Stimulated activated CD4-positive, alpha-beta T cell treated with anti-CD3 and anti-CD28 coated beads, Interleukin-1b, Interleukin-23, amount 100 ng/mL, for 24 hours (primary cell): ENCODE measurements around the gene TSPAN7.

ENCODE experiments used
- DNase-seq, 4 experiments: peaks; one replicate each; pipeline ENCODE4 v3.0.0-alpha.2; 2020; ENCODE audit warnings: low read depth in 4 of 4, low spot score in 1 of 4

Gene TSPAN7

GRCh38 chrX:38678821-38679220 is 117.5 kb downstream of the TSPAN7 start:
- no peak for DNase-seq

GRCh38 chrX:38679695-38680094 is 118.4 kb downstream of the TSPAN7 start:
- no peak for DNase-seq

GRCh38 chrX:38682095-38682494 is 120.8 kb downstream of the TSPAN7 start:
- no peak for DNase-seq

- no peak for DNase-seq
Observed at GRCh38 chrX:38692961-38693360, 131.6 kb downstream of the TSPAN7 start.

- DNase-seq: no peak
Observed at GRCh38 chrX:38694394-38694793, 133.1 kb downstream of the TSPAN7 start.

GRCh38 chrX:38697461-38697860 is 136.1 kb downstream of the TSPAN7 start:
- no peak for DNase-seq

GRCh38 chrX:38699121-38699520 is 137.8 kb downstream of the TSPAN7 start:
- DNase-seq: no peak

GRCh38 chrX:38699696-38700095 is 138.4 kb downstream of the TSPAN7 start:
- DNase-seq: no peak

GRCh38 chrX:38701073-38701472 is 139.7 kb downstream of the TSPAN7 start:
- no peak for DNase-seq

GRCh38 chrX:38704146-38704882 is 143.0 kb downstream of the TSPAN7 start:
- no peak for DNase-seq

GRCh38 chrX:38717871-38718270 is 156.5 kb downstream of the TSPAN7 start:
- DNase-seq: no peak

GRCh38 chrX:38718311-38718710 is 157.0 kb downstream of the TSPAN7 start:
- no peak for DNase-seq

GRCh38 chrX:38726612-38727011 is 165.3 kb downstream of the TSPAN7 start:
- no peak for DNase-seq

GRCh38 chrX:38727668-38728067 is 166.3 kb downstream of the TSPAN7 start:
- no peak for DNase-seq

GRCh38 chrX:38732866-38733265 is 171.5 kb downstream of the TSPAN7 start:
- DNase-seq: no peak
